ENCODE data around the gene OAT.

DNA sequence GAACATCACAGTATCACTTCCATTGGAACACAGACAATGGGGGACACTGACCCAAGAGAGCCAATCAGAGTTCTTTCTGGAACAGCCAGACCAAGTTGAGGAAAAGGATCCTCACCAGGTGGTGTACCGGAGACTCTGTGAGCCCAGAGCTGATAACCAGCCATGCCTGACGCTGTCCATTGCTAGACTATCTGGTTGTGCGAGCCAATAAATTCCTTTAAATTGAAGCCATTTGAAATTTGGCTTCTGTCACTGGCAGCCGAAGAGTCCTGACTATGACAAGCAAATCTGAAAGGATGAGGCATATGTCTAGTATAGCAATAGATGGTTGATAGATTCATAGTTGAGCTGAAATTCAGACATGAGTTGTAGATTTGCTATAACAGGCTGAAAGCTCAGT, 39.8 kb upstream of the OAT start:
- TF ChIP-seq, protein P1, sequence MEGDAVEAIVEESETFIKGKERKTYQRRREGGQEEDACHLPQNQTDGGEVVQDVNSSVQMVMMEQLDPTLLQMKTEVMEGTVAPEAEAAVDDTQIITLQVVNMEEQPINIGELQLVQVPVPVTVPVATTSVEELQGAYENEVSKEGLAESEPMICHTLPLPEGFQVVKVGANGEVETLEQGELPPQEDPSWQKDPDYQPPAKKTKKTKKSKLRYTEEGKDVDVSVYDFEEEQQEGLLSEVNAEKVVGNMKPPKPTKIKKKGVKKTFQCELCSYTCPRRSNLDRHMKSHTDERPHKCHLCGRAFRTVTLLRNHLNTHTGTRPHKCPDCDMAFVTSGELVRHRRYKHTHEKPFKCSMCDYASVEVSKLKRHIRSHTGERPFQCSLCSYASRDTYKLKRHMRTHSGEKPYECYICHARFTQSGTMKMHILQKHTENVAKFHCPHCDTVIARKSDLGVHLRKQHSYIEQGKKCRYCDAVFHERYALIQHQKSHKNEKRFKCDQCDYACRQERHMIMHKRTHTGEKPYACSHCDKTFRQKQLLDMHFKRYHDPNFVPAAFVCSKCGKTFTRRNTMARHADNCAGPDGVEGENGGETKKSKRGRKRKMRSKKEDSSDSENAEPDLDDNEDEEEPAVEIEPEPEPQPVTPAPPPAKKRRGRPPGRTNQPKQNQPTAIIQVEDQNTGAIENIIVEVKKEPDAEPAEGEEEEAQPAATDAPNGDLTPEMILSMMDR (IDR thresholded peaks at IDR 0.05; ENCODE audit: low read depth, low read length, missing input control): no peak
- no peak for TF ChIP-seq RAD21 (IDR thresholded peaks at IDR 0.05)
